K562 (cell line): ENCODE results near the gene LMF2.

ENCODE experiments used
- ATF4 ChIP-seq: fragments of 450-650 bp; formaldehyde crosslinking; IDR thresholded peaks from 2 replicates; pipeline ENCODE4 v1.4.0; 2022; ENCODE audit warnings: mild to moderate bottlenecking, moderate library complexity
- CAMTA2 ChIP-seq: fragments of 250-450 bp; sonication (Bioruptor Pico); conservative IDR thresholded peaks from 2 replicates; pipeline ENCODE4 v1.5.1; 2022
- CHD4 ChIP-seq: fragments of 200-600 bp; sonication (generic); IDR thresholded peaks from 3 replicates; pipeline ENCODE4 v1.6.1; 2012; ENCODE audit warnings: low read depth, mild to moderate bottlenecking, mixed read lengths, low read length, inconsistent platforms; ENCODE audit not compliant: insufficient read depth, insufficient replicate concordance, poor library complexity, severe bottlenecking
- CTCF ChIP-seq, 3 experiments: IDR thresholded peaks in 2 of 3; conservative IDR thresholded peaks in 1 of 3; 2 replicates each; pipeline ENCODE4 v1.5.1; 2011 to 2012; ENCODE audit warnings: low read length in 3 of 3, mild to moderate bottlenecking in 3 of 3, control low read depth in 2 of 3, improper control_type of control experiment in 1 of 3, inconsistent platforms in 1 of 3, low read depth in 1 of 3, mixed read lengths in 1 of 3, moderate library complexity in 1 of 3; ENCODE audit not compliant: insufficient read depth in 2 of 3
- EP300 ChIP-seq: IDR thresholded peaks from 2 replicates; pipeline ENCODE4 v1.6.1; 2012; ENCODE audit warnings: low read length, improper control_type of control experiment
- HDAC1 ChIP-seq, 2 experiments: fragments of 450-650 bp; IDR thresholded peaks; 2 replicates each; pipeline ENCODE4 v1.6.1; 2016 to 2017; ENCODE audit warnings: inconsistent platforms in 1 of 2, mild to moderate bottlenecking in 1 of 2, moderate library complexity in 1 of 2
- POLR2AphosphoS5 ChIP-seq: IDR thresholded peaks from 2 replicates; pipeline ENCODE4 v1.6.1; 2011; ENCODE audit warnings: mild to moderate bottlenecking, low read depth, low read length, moderate library complexity; ENCODE audit not compliant: control insufficient read depth, insufficient read depth
- ZFP1 ChIP-seq: fragments of 450-650 bp; formaldehyde crosslinking; IDR thresholded peaks from 2 replicates; pipeline ENCODE4 v1.4.0; 2020; ENCODE audit warnings: mild to moderate bottlenecking, mixed read lengths
- ZNF146 ChIP-seq: IDR thresholded peaks from one replicate; pipeline ENCODE4 v1.6.1; 2018; ENCODE audit warnings: missing compliant biosample characterization; ENCODE audit not compliant: unreplicated experiment
- TF ChIP-seq, protein P1 (sequence below): fragments of 200-800 bp; sonication (Bioruptor generic); IDR thresholded peaks from 2 replicates; pipeline ENCODE4 v1.6.1; 2017; ENCODE audit warnings: missing genetic modification characterization, missing compliant biosample characterization

- TF ChIP-seq CHD4 (no peak), ZNF146 (CRISPR knock-in tag) (no peak), ZFP1 (CRISPR knock-in tag) (no peak), ATF4 (no peak), EP300 (no peak), POLR2AphosphoS5 (no peak), HDAC1 (IDR thresholded peaks at IDR 0.05) (no peak), CAMTA2 (no peak), CTCF (IDR thresholded peaks at IDR 0.05 in 2 of 3, conservative IDR thresholded peaks at IDR 0.05 in 1 of 3; ENCODE audit: insufficient read depth in 2 of 3, low read depth in 1 of 3, low read length in 3 of 3) (no peak)
- TF ChIP-seq, protein P1, sequence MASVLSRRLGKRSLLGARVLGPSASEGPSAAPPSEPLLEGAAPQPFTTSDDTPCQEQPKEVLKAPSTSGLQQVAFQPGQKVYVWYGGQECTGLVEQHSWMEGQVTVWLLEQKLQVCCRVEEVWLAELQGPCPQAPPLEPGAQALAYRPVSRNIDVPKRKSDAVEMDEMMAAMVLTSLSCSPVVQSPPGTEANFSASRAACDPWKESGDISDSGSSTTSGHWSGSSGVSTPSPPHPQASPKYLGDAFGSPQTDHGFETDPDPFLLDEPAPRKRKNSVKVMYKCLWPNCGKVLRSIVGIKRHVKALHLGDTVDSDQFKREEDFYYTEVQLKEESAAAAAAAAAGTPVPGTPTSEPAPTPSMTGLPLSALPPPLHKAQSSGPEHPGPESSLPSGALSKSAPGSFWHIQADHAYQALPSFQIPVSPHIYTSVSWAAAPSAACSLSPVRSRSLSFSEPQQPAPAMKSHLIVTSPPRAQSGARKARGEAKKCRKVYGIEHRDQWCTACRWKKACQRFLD (CRISPR knock-in tag) = no peak
Measured at GRCh38 chr22:50502096-50502495, 5.4 kb downstream of the LMF2 start.
